GM23338 (cell line): Measurements from ENCODE around the gene KCNAB1. TPM values are rescaled to one million over a fixed set of nuclear protein-coding genes. Genes with fewer than 3 reads are reported as not detected.

ENCODE experiments used
- ATAC-seq: fragments of 200-7000 bp; cut with Tn5 transposase; 3 replicates; pipeline ENCODE4 v1.9.1; 2020
- DNase-seq: peaks from one replicate; pipeline ENCODE4 v3.0.0-alpha.2; 2015; ENCODE audit warnings: low spot score
- H2AFZ ChIP-seq: fragments of 200-600 bp; sonication (generic); 2 replicates; pipeline ENCODE4 v1.8.0; 2016; ENCODE audit warnings: antibody characterized with exemption, mild to moderate bottlenecking, moderate library complexity
- H3F3A ChIP-seq: fragments of 200-600 bp; sonication (generic); replicated peaks from 2 replicates; pipeline ENCODE4 v1.8.0; 2017; ENCODE audit warnings: antibody characterized with exemption, mixed run types, low read depth
- H3K27ac ChIP-seq: fragments of 200-600 bp; sonication (generic); 2 replicates; pipeline ENCODE4 v1.6.1; 2016; ENCODE audit warnings: low read depth
- H3K27me3 ChIP-seq: fragments of 200-600 bp; sonication (generic); 2 replicates; pipeline ENCODE4 v1.8.0; 2016; ENCODE audit warnings: mild to moderate bottlenecking, mixed run types, moderate library complexity; ENCODE audit not compliant: insufficient read depth
- H3K36me3 ChIP-seq: fragments of 200-600 bp; sonication (generic); 2 replicates; pipeline ENCODE4 v1.8.0; 2016; ENCODE audit warnings: mild to moderate bottlenecking; ENCODE audit not compliant: insufficient read depth
- H3K4me1 ChIP-seq: fragments of 200-600 bp; sonication (generic); 2 replicates; pipeline ENCODE4 v1.8.0; 2016; ENCODE audit warnings: mild to moderate bottlenecking, moderate library complexity; ENCODE audit not compliant: insufficient read depth
- H3K4me2 ChIP-seq: fragments of 200-600 bp; sonication (generic); 2 replicates; pipeline ENCODE4 v1.7.1; 2017; ENCODE audit warnings: mixed run types
- H3K4me3 ChIP-seq: fragments of 200-600 bp; sonication (generic); 2 replicates; pipeline ENCODE4 v1.6.1; 2016; ENCODE audit warnings: mixed run types
- H3K79me2 ChIP-seq: fragments of 200-600 bp; sonication (generic); replicated peaks from 2 replicates; pipeline ENCODE4 v1.8.0; 2017; ENCODE audit warnings: mild to moderate bottlenecking; ENCODE audit not compliant: insufficient read depth
- H3K9me2 ChIP-seq: fragments of 200-600 bp; sonication (generic); 2 replicates; pipeline ENCODE4 v1.8.0; 2017; ENCODE audit not compliant: insufficient read depth
- H4K20me1 ChIP-seq: fragments of 200-600 bp; sonication (generic); replicated peaks from 2 replicates; pipeline ENCODE4 v1.8.0; 2017; ENCODE audit warnings: mild to moderate bottlenecking; ENCODE audit not compliant: insufficient read depth
- H3K27ac Mint-ChIP-seq: 2 replicates; pipeline ENCODE4 v1.8.0; 2020; ENCODE audit warnings: inconsistent platforms, mild to moderate bottlenecking, moderate library complexity, mixed read lengths
- H3K27me3 Mint-ChIP-seq: 3 replicates; pipeline ENCODE4 v1.8.0; 2022; ENCODE audit warnings: low read depth, mild to moderate bottlenecking, moderate library complexity, mixed read lengths, inconsistent platforms; ENCODE audit not compliant: insufficient read depth, poor library complexity
- H3K36me3 Mint-ChIP-seq: 3 replicates; pipeline ENCODE4 v1.8.0; 2021; ENCODE audit warnings: low read depth, mild to moderate bottlenecking, inconsistent platforms, moderate library complexity, mixed read lengths
- H3K4me1 Mint-ChIP-seq: 3 replicates; pipeline ENCODE4 v1.8.0; 2020; ENCODE audit warnings: mild to moderate bottlenecking, inconsistent platforms, mixed read lengths
- H3K4me3 Mint-ChIP-seq: 3 replicates; pipeline ENCODE4 v1.8.0; 2021; ENCODE audit warnings: moderate library complexity, mild to moderate bottlenecking, inconsistent platforms, mixed read lengths
- H3K9me3 Mint-ChIP-seq: 3 replicates; pipeline ENCODE4 v1.8.0; 2020; ENCODE audit warnings: moderate library complexity, mild to moderate bottlenecking, inconsistent platforms, mixed read lengths
- CREB1 ChIP-seq: fragments of 250-450 bp; sonication (Bioruptor Pico); IDR thresholded peaks from 2 replicates; pipeline ENCODE4 v1.5.0; 2020; ENCODE audit warnings: low read depth, mild to moderate bottlenecking, moderate library complexity
- EZH2 ChIP-seq: fragments of 200-600 bp; sonication (generic); IDR thresholded peaks from one replicate; pipeline ENCODE4 v1.8.0; 2017; ENCODE audit warnings: antibody characterized with exemption, mild to moderate bottlenecking, low read depth; ENCODE audit not compliant: unreplicated experiment
- EZH2phosphoT487 ChIP-seq: fragments of 200-600 bp; sonication (generic); IDR thresholded peaks from one replicate; pipeline ENCODE4 v1.8.1; 2018; ENCODE audit warnings: antibody characterized with exemption; ENCODE audit not compliant: unreplicated experiment
- JUNB ChIP-seq: IDR thresholded peaks from one replicate; pipeline ENCODE4 v1.6.1; 2016; ENCODE audit warnings: antibody characterized with exemption; ENCODE audit not compliant: unreplicated experiment
- NANOG ChIP-seq: IDR thresholded peaks from 2 replicates; pipeline ENCODE4 v1.6.1; 2016; ENCODE audit warnings: antibody characterized with exemption, borderline replicate concordance
- POLR2AphosphoS5 ChIP-seq: IDR thresholded peaks from 2 replicates; pipeline ENCODE4 v1.6.1; 2016; ENCODE audit warnings: antibody characterized with exemption, low read depth
- STAT1 ChIP-seq: IDR thresholded peaks from one replicate; pipeline ENCODE4 v1.6.1; 2016; ENCODE audit warnings: antibody characterized with exemption; ENCODE audit not compliant: unreplicated experiment
- ZNF114 ChIP-seq: fragments of 250-450 bp; sonication (Bioruptor Pico); IDR thresholded peaks from 2 replicates; pipeline ENCODE4 v1.5.0; 2020; ENCODE audit warnings: mild to moderate bottlenecking, moderate library complexity
- ZNF331 ChIP-seq: fragments of 250-450 bp; sonication (Bioruptor Pico); IDR thresholded peaks from 2 replicates; pipeline ENCODE4 v1.5.0; 2020; ENCODE audit warnings: low read depth, mild to moderate bottlenecking, moderate library complexity
- polyA plus RNA-seq: library from polyadenylated mRNA; unstranded; fragments of >200 nt; fragmentation: Nextera tagmentation; extraction: Ambion mirVana; gene quantifications from 2 replicates; pipeline ENCODE4 v1.2.1, GENCODE V29; 2016
- total RNA-seq: library from RNA; depleted of rRNA; stranded (reverse); fragments of >200 nt; shearing (Covaris generic); gene quantifications from 2 replicates; pipeline ENCODE4 v1.2.3, GENCODE V29; 2014
- TF ChIP-seq, protein P1 (sequence below): fragments of 250-450 bp; sonication (Bioruptor Pico); IDR thresholded peaks from 2 replicates; pipeline ENCODE4 v1.5.0; 2020; ENCODE audit warnings: mild to moderate bottlenecking, moderate library complexity
- TF ChIP-seq, protein P2 (sequence below), 2 experiments: fragments of 200-600 bp in 1 of 2; sonication (generic) in 1 of 2; conservative IDR thresholded peaks; 2 replicates each; pipeline versions ENCODE4 v1.5.1 to v1.6.1; 2016 to 2017; ENCODE audit warnings: antibody characterized with exemption in 2 of 2, low read depth in 2 of 2, mild to moderate bottlenecking in 2 of 2, moderate library complexity in 1 of 2
- TF ChIP-seq, protein P3 (sequence below): IDR thresholded peaks from one replicate; pipeline ENCODE4 v1.6.1; 2018; ENCODE audit warnings: antibody characterized with exemption; ENCODE audit not compliant: unreplicated experiment
- TF ChIP-seq, protein P4 (sequence below): IDR thresholded peaks from 2 replicates; pipeline ENCODE4 v1.6.1; 2016; ENCODE audit warnings: antibody characterized with exemption

The KCNAB1 gene
- total and polyA plus RNA-seq, 2 experiments from 2014 or later: 0.69 to 2.6 TPM

DNA sequence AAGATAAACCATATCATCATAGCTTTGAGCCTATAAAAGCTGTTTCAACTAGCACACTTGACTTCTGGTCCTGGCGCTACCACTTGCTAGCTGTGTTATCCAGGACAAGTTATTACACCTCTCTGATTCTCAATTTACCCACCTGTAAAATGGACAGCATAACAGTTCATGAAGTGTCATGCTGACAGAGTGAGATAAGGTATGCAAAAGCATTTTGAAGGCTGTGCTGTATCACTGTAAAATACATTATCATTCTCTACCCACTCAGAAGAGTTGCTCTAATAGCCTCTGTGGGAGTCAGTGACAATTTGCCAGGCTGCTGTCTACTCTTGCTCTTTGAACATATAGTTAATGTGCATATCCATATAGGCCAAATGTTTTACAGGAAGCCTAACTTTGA is 341.5 kb downstream of the KCNAB1 start:
- Histone ChIP-seq H3F3A (no peaks in the 10 kb centered on the region), H2AFZ (no peak overlapping the region), H3K9me2 (peaks cover 8% of the 10 kb centered on the region), H3K4me1 (peaks cover 27% of the 10 kb centered on the region), H3K36me3 (no peaks in the 10 kb centered on the region), H3K4me2 (no peak overlapping the region), H3K4me3 (no peak overlapping the region), H4K20me1 (no peaks in the 10 kb centered on the region), H3K27ac (no peak overlapping the region), H3K27me3 (no peaks in the 10 kb centered on the region), H3K79me2 (no peaks in the 10 kb centered on the region)
- Mint-ChIP-seq H3K27ac (no peak overlapping the region), H3K9me3 (no peaks in the 10 kb centered on the region), H3K4me3 (no peak overlapping the region), H3K36me3 (no peaks in the 10 kb centered on the region), H3K4me1 (peaks cover 46% of the 10 kb centered on the region), H3K27me3 (peaks cover 2% of the 10 kb centered on the region)
- no peak for TF ChIP-seq EZH2
- TF ChIP-seq ZNF331 (CRISPR knock-in tag): no peak
- TF ChIP-seq, protein P1, sequence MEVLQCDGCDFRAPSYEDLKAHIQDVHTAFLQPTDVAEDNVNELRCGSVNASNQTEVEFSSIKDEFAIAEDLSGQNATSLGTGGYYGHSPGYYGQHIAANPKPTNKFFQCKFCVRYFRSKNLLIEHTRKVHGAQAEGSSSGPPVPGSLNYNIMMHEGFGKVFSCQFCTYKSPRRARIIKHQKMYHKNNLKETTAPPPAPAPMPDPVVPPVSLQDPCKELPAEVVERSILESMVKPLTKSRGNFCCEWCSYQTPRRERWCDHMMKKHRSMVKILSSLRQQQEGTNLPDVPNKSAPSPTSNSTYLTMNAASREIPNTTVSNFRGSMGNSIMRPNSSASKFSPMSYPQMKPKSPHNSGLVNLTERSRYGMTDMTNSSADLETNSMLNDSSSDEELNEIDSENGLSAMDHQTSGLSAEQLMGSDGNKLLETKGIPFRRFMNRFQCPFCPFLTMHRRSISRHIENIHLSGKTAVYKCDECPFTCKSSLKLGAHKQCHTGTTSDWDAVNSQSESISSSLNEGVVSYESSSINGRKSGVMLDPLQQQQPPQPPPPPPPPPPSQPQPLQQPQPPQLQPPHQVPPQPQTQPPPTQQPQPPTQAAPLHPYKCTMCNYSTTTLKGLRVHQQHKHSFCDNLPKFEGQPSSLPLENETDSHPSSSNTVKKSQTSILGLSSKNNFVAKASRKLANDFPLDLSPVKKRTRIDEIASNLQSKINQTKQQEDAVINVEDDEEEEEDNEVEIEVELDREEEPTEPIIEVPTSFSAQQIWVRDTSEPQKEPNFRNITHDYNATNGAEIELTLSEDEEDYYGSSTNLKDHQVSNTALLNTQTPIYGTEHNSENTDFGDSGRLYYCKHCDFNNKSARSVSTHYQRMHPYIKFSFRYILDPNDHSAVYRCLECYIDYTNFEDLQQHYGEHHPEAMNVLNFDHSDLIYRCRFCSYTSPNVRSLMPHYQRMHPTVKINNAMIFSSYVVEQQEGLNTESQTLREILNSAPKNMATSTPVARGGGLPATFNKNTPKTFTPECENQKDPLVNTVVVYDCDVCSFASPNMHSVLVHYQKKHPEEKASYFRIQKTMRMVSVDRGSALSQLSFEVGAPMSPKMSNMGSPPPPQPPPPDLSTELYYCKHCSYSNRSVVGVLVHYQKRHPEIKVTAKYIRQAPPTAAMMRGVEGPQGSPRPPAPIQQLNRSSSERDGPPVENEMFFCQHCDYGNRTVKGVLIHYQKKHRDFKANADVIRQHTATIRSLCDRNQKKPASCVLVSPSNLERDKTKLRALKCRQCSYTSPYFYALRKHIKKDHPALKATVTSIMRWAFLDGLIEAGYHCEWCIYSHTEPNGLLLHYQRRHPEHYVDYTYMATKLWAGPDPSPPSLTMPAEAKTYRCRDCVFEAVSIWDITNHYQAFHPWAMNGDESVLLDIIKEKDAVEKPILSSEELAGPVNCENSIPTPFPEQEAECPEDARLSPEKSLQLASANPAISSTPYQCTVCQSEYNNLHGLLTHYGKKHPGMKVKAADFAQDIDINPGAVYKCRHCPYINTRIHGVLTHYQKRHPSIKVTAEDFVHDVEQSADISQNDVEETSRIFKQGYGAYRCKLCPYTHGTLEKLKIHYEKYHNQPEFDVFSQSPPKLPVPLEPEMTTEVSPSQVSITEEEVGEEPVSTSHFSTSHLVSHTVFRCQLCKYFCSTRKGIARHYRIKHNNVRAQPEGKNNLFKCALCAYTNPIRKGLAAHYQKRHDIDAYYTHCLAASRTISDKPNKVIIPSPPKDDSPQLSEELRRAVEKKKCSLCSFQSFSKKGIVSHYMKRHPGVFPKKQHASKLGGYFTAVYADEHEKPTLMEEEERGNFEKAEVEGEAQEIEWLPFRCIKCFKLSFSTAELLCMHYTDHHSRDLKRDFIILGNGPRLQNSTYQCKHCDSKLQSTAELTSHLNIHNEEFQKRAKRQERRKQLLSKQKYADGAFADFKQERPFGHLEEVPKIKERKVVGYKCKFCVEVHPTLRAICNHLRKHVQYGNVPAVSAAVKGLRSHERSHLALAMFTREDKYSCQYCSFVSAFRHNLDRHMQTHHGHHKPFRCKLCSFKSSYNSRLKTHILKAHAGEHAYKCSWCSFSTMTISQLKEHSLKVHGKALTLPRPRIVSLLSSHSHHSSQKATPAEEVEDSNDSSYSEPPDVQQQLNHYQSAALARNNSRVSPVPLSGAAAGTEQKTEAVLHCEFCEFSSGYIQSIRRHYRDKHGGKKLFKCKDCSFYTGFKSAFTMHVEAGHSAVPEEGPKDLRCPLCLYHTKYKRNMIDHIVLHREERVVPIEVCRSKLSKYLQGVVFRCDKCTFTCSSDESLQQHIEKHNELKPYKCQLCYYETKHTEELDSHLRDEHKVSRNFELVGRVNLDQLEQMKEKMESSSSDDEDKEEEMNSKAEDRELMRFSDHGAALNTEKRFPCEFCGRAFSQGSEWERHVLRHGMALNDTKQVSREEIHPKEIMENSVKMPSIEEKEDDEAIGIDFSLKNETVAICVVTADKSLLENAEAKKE: no peak
- no peak for TF ChIP-seq POLR2AphosphoS5
- TF ChIP-seq STAT1: no peak
- TF ChIP-seq, protein P2, sequence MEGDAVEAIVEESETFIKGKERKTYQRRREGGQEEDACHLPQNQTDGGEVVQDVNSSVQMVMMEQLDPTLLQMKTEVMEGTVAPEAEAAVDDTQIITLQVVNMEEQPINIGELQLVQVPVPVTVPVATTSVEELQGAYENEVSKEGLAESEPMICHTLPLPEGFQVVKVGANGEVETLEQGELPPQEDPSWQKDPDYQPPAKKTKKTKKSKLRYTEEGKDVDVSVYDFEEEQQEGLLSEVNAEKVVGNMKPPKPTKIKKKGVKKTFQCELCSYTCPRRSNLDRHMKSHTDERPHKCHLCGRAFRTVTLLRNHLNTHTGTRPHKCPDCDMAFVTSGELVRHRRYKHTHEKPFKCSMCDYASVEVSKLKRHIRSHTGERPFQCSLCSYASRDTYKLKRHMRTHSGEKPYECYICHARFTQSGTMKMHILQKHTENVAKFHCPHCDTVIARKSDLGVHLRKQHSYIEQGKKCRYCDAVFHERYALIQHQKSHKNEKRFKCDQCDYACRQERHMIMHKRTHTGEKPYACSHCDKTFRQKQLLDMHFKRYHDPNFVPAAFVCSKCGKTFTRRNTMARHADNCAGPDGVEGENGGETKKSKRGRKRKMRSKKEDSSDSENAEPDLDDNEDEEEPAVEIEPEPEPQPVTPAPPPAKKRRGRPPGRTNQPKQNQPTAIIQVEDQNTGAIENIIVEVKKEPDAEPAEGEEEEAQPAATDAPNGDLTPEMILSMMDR (conservative IDR thresholded peaks at IDR 0.05; ENCODE audit: low read depth in 2 of 2): no peak
- no peak for TF ChIP-seq CREB1 (CRISPR knock-in tag)
- TF ChIP-seq, protein P3, sequence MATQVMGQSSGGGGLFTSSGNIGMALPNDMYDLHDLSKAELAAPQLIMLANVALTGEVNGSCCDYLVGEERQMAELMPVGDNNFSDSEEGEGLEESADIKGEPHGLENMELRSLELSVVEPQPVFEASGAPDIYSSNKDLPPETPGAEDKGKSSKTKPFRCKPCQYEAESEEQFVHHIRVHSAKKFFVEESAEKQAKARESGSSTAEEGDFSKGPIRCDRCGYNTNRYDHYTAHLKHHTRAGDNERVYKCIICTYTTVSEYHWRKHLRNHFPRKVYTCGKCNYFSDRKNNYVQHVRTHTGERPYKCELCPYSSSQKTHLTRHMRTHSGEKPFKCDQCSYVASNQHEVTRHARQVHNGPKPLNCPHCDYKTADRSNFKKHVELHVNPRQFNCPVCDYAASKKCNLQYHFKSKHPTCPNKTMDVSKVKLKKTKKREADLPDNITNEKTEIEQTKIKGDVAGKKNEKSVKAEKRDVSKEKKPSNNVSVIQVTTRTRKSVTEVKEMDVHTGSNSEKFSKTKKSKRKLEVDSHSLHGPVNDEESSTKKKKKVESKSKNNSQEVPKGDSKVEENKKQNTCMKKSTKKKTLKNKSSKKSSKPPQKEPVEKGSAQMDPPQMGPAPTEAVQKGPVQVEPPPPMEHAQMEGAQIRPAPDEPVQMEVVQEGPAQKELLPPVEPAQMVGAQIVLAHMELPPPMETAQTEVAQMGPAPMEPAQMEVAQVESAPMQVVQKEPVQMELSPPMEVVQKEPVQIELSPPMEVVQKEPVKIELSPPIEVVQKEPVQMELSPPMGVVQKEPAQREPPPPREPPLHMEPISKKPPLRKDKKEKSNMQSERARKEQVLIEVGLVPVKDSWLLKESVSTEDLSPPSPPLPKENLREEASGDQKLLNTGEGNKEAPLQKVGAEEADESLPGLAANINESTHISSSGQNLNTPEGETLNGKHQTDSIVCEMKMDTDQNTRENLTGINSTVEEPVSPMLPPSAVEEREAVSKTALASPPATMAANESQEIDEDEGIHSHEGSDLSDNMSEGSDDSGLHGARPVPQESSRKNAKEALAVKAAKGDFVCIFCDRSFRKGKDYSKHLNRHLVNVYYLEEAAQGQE: no peak
- no peak for TF ChIP-seq NANOG
- TF ChIP-seq JUNB: no peak
- TF ChIP-seq, protein P4, sequence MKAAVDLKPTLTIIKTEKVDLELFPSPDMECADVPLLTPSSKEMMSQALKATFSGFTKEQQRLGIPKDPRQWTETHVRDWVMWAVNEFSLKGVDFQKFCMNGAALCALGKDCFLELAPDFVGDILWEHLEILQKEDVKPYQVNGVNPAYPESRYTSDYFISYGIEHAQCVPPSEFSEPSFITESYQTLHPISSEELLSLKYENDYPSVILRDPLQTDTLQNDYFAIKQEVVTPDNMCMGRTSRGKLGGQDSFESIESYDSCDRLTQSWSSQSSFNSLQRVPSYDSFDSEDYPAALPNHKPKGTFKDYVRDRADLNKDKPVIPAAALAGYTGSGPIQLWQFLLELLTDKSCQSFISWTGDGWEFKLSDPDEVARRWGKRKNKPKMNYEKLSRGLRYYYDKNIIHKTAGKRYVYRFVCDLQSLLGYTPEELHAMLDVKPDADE: no peak
- TF ChIP-seq EZH2phosphoT487: no peak
- no peak for TF ChIP-seq ZNF114 (CRISPR knock-in tag)
- DNase-seq (no peak), ATAC-seq (no peak)
